ENCODE results near the gene DGKB.

Gene DGKB

GRCh38 chr7:14682910-14683465 lies 219.6 kb downstream of the DGKB start:
- no peak for DNase-seq

GRCh38 chr7:14676896-14677295 lies 225.7 kb downstream of the DGKB start:
- DNase-seq: no peak

DNA sequence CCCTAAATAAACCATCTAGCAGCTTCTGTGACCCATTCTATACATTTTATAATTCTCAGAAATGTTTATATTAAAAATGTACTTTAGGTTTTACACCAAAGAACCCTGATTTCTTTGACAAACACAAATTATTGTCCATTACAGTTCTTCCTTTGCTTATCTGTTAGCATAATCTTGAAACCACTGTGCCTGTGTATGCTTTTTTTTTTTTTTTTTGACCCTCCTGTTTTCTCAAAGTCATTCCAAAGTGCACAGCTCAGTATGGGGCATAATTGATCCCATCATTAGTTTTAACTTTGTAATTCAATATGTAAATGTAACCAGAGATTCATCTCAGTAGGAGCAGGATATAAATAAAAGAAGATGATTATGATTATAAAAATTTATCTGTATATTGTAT lies 229.3 kb downstream of the DGKB start:
- DNase-seq: no peak

DNA sequence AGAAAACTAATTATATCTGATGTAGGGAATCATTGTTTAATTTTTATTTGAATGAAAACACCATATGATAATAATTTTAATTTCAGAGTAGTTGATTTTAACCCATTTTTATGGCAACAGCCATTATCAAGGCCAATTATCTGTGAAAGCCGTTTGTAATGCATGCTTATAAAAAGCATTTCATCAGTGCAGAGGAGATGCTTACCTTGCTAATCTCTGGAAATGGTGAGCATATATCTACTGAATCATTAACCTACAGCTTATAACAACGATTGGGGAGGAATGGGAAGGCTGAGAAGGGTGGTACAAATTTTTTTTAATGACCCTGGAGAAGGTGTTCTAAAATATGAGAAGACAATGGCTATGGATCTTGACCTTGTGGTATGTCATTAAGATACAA lies 235.6 kb downstream of the DGKB start:
- DNase-seq: no peak

GRCh38 chr7:14666304-14666703 lies 236.2 kb downstream of the DGKB start:
- no peak for DNase-seq

GRCh38 chr7:14639801-14640200 lies 262.8 kb downstream of the DGKB start:
- no peak for DNase-seq

- DNase-seq: no peak
Measured at GRCh38 chr7:14639329-14639728, 263.2 kb downstream of the DGKB start.

DNA sequence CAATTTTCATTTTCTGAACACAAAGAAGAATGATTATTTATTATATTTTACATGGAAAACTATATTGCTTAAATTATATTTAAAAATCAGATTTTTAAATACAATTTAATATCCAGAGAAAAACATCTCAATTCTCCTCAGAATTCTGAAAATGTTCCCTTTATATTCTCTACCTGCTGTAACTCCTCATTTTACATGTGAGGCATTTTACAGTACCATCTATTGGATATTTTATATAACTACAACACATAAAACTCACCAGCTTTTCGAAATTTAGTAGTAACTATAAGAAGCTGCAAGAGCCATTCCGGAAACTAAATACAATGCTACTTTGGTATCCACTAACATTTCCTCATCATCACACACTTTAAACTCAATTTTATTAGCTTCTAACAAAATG lies 264.6 kb downstream of the DGKB start:
- no peak for DNase-seq

GRCh38 chr7:14635955-14636354 lies 266.6 kb downstream of the DGKB start:
- no peak for DNase-seq

DNA sequence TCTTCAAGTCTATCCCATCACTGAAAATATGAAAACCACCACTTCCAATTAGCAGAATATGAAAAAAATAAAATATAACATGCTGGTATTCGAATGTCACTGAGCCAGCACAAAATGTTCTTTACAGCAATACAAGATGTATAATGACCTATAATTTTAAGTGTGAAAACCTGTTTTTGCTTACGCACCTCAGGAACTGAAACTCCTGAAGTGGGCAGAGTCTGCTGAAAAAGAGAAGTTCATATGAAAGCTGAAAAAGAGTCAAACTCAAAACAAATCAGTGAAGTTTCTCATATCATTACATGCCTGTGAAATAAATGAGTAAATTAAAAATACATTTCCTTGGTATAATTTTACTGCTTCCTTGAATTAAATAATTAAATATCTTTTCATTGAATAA lies 272.5 kb downstream of the DGKB start:
- no peak for DNase-seq

DNA sequence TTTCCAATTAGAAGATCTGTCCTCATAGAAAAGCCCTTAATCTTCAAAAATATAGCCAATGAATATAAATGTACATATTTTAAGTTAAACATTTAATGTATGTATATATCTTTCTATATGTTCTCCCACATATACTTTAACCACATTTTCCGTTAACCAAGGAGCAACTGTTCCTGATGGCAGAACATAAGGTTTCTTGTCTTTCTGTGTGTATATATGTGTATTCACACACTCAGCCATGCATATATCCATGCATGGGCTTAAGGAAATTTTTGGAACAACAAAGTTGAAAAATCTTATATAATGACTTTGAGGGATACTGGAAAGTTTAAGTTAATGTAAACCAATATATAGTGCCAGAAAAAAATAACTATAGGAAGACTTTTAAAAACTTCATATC lies 274.0 kb downstream of the DGKB start:
- DNase-seq: no peak

- no peak for DNase-seq
Measured at GRCh38 chr7:14626076-14626475, 276.5 kb downstream of the DGKB start.

- no peak for DNase-seq
Measured at GRCh38 chr7:14622559-14622958, 280.0 kb downstream of the DGKB start.

GRCh38 chr7:14606101-14606500 lies 296.4 kb downstream of the DGKB start:
- no peak for DNase-seq

DNA sequence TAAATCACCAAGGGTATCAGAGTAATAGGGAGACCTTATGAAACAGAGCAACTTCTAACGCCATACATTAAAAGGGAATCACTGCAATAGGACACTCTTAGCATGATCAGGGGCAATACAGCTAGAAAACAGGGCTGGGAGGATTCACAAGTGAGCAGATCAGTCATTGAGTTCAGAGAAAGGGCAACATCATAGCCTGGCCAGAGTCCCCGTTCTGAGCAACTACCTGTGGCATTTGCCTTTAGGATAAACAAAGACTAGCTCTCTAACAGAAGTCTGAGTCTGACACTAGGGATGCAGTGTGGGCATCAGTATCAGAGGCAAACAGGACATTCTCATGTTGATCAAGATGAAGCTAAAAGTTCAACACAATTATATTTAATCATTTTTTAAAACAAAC lies 297.9 kb downstream of the DGKB start:
- no peak for DNase-seq

- no peak for DNase-seq
Measured at GRCh38 chr7:14602851-14603250, 299.7 kb downstream of the DGKB start.

- DNase-seq: no peak
Measured at GRCh38 chr7:14600766-14601367, 301.7 kb downstream of the DGKB start.

DNA sequence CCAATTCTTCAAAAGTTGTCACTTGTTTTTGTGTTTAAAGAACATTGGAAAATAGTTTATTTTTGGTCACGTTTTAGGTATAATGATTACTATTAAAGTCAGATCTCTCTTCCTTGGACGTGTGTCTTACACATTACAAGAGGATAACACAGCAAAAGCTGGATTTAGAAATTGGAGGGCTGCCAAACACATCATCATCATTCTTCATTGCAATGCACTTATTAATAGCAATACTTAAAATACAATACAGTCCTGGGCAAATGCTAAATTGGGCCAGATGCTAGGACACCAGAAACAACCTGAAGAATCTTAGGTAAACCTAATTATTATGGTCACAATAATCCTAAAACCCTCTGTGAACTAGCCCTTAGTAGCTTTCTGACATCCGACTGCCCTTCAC lies 303.6 kb downstream of the DGKB start:
- DNase-seq: no peak

DNA sequence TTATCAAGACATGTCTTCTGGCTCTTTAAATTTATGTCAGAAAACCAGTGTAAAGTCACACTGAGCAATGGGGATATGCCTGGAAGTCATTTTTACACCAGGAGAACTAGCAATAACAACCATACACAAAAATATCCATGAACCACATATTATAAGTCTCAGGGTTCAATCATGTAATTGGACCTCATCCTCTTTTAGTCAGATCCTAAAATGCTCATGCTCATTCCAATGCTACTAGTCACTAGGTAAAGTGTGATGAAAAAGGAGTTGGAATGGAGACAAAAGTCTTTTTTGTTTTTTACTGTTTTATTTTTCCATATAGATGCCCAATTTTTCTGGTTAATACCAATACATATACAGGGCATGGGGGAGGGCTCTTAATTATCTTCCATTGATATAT lies 306.1 kb downstream of the DGKB start:
- no peak for DNase-seq

DNA sequence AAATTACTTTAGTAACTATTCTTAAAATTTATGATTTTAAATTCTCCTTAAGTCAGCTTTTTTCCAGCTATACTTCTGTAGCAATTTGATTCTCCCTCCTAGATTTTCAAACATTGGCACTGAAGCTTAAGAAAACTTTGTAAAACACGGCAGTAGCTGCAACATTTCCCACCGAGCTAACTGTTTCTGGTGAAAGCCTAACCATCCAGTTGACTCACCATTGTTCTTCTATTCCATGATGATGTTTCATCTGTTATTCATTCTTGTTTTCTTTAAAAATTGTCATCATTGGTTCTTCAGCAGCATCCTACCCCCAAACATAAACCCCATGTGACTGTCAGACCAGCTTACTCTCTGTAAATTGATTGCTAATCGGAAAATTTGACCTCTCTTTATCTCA lies 312.3 kb downstream of the DGKB start:
- DNase-seq: no peak

DNA sequence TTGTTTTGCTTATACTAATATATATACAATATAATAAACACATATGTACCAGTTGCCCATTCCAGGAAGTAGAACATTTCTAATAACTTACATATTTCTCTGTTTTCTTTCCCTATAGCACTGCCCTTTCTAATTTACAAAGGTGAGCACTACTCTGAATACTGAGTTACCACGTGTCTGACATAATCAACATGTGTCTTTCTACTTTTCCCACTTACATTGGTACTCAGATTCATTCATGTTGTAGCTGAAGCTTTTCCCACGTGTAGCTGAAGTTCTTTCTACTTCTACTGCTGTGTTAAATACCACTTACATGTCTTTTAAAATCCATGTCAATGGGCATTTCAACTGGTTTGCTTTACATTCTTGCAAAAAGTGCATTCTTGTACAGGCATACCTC lies 317.3 kb downstream of the DGKB start:
- DNase-seq: no peak

DNA sequence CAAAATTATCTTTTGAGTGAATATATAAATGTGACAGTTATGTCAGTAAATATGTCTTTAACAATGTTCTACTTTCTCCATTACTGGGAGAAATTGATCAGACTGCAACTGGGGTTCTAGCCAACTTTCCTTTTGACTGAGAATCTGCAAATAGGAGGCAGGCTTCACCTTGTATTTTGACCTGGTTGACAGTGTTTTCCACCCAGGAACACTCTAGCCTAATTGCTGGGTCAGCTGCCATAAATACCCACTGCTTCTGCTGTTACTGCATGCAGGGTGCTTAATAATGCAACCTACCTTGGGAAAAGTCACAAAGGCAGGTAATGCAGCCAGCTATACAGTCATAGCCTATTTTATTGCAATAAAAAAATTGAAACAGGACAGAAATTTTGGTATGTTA lies 319.0 kb downstream of the DGKB start:
- no peak for DNase-seq

GRCh38 chr7:14582010-14582409 lies 320.5 kb downstream of the DGKB start:
- no peak for DNase-seq

GRCh38 chr7:14579971-14580370 lies 322.6 kb downstream of the DGKB start:
- DNase-seq: no peak

GRCh38 chr7:14576578-14576977 lies 326.0 kb downstream of the DGKB start:
- no peak for DNase-seq
